Mucosa of rectum (tissue), 2 donors: Measurements from ENCODE around the gene FOXB1.

Source experiments
- H3K27ac ChIP-seq, 2 donors: one replicate each; pipeline ENCODE4 v1.7.0; 2013; ENCODE audit warnings: inconsistent platforms in 2 of 2, low read depth in 2 of 2, low read length in 2 of 2
- H3K27me3 ChIP-seq, 2 donors: one replicate each; pipeline ENCODE4 v1.7.0; 2013; ENCODE audit warnings: low read length in 2 of 2; ENCODE audit not compliant: control insufficient read depth in 2 of 2, insufficient read depth in 2 of 2
- H3K36me3 ChIP-seq, 2 donors: one replicate each; pipeline ENCODE4 v1.7.0; 2013; ENCODE audit warnings: low read length in 2 of 2; ENCODE audit not compliant: control insufficient read depth in 2 of 2, insufficient read depth in 2 of 2
- H3K4me1 ChIP-seq, 2 donors: one replicate each; pipeline ENCODE4 v1.7.0; 2013; ENCODE audit warnings: low read length in 2 of 2, mild to moderate bottlenecking in 1 of 2; ENCODE audit not compliant: control insufficient read depth in 2 of 2, insufficient read depth in 2 of 2
- H3K4me3 ChIP-seq, 2 donors: one replicate each; pipeline ENCODE4 v1.7.0; 2013; ENCODE audit warnings: low read length in 2 of 2
- H3K9ac ChIP-seq, 2 donors: one replicate each; pipeline ENCODE4 v1.7.0; 2013; ENCODE audit warnings: low read length in 2 of 2, low read depth in 1 of 2, mild to moderate bottlenecking in 1 of 2
- H3K9me3 ChIP-seq, 2 donors: one replicate each; pipeline ENCODE4 v1.7.0; 2013; ENCODE audit warnings: low read length in 2 of 2; ENCODE audit not compliant: control insufficient read depth in 2 of 2
- donor health status: healthy.
- donor health status: Normal muscosa, but diverticular disease.

FOXB1 gene

DNA sequence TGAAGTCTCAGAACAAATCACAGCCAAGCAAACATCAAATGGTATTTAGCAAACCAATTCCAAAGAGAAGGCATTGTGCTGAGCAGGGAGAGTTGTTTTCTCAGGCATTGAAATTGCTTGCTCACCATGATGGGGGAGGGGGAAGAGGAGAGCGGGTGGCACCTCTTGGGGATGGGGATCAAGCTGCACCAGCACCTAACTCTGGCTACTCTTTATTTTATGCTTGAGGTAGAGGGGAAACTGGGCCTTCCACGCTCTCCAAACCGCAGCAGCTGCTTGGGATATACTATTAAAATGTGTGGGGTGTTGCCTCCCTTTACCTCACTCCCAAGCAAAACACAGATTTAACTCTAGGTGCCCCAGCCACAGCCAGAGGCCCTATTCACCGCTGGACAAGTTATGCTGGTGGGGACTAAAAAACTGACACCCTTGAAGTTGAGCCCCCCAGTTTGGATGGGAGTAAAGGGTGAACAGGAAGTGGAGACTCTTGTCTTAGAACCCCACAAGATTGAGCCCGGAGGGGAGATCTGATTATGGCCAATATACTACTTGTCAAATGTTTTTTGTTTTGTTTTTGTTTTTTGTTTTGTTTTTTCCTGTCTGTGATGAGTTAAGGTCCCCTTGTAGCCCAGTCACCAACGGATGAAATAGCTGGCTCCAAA is 5.0 kb upstream of the FOXB1 start:
- peaks cover 7 to 8% of the 10 kb centered on the region in 2 donors for H3K4me1 ChIP-seq
- no peak overlapping the region for H3K27ac ChIP-seq
- H3K4me3 ChIP-seq = no peak overlapping the region
- H3K9ac ChIP-seq = no peak overlapping the region
- H3K9me3 ChIP-seq = peaks cover 0 to 4% of the 10 kb centered on the region in 2 donors
- no peaks in the 10 kb centered on the region for H3K36me3 ChIP-seq
- peaks cover 89 to 94% of the 10 kb centered on the region in 2 donors for H3K27me3 ChIP-seq

- H3K27me3 ChIP-seq = peaks cover 89 to 94% of the 10 kb centered on the region in 2 donors
- no peak overlapping the region for H3K27ac ChIP-seq
- H3K4me1 ChIP-seq = peaks cover 9 to 13% of the 10 kb centered on the region in 2 donors
- H3K4me3 ChIP-seq = no peak overlapping the region
- H3K36me3 ChIP-seq = no peaks in the 10 kb centered on the region
- H3K9me3 ChIP-seq = peaks cover 0 to 4% of the 10 kb centered on the region in 2 donors
- H3K9ac ChIP-seq = no peak overlapping the region
Observed at GRCh38 chr15:59999612-60000112, 4.4 kb upstream of the FOXB1 start.

DNA sequence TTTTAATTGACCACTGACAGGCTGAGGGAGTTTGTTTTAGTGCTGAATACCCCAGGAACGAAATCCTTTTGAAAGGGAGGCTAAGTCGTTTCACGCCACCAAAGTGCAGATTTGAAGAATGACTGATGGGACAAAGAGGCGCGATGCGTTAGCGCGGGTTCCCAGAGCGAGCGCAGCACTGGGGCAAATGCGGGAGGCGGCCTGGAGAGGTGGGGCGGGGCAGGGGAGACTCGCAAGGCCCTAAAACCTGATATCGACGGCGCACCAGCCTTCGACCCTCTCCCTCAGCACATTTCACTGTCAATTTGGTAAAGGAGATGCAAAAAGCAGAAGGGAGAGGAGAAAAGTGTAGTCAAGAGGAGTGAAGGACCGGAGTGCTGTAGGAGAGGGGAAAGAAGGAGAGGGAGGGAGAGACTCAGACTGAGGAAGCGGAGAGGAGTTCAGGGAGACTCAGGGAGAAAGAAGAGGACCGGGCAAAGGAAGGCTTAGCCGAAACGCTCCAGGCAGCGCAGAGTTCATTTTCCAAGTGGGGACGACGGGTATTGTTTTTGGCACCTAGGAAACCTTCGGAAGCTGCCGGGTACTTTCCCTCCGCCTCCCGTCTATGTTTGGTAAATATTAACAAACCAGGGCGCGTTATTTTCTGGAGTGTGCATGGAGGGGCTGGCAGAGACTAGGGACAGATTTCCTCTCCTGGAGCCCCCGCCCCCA is 3.8 kb upstream of the FOXB1 start:
- Histone ChIP-seq H3K9ac (no peak overlapping the region), H3K4me3 (no peak overlapping the region), H3K36me3 (no peaks in the 10 kb centered on the region), H3K27me3 (peaks cover 88 to 94% of the 10 kb centered on the region in 2 donors), H3K4me1 (peaks cover 13 to 15% of the 10 kb centered on the region in 2 donors), H3K27ac (no peak overlapping the region), H3K9me3 (peaks cover 0 to 4% of the 10 kb centered on the region in 2 donors)

DNA sequence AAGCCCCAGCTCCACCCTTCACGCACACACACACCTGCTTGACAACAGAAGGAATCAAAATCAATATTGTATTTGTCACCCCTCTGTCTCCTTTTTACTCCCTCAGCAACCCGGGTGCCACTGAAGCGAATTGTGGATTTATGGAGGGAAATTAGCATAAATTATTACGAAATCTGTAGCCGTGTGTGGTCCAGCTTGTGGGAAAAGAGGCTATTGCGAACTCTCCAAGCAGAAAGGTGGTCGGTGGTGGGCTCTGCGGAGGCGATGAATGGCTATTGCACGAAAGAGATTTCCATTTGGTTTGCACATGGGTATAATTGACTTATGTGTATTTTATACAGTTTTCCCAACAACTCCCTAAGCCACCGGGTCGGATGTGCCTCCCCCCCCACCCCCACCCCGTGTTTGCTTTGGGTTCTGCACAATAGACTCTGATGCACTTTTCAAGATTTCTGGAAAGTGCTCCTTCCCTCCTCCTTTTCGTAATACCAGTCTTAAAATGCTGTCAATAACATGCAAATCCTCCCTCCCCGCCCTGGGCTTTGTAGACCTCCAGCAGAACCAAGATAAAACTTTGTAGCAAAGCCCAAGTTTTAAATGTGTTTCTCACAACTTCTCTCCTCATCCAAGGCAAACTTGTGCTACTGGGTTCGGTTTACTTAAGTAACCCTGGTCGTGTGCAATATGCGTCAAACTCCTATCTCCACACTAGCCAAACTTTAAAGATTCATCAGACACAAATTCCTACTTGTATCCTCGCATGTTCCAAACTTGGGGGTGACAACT is 3.1 kb upstream of the FOXB1 start:
- Histone ChIP-seq H3K27me3 (peaks cover 88 to 94% of the 10 kb centered on the region in 2 donors), H3K9me3 (no peaks in the 10 kb centered on the region), H3K27ac (no peak overlapping the region), H3K9ac (no peak overlapping the region), H3K4me1 (peaks cover 18 to 23% of the 10 kb centered on the region in 2 donors), H3K4me3 (no peak overlapping the region), H3K36me3 (no peaks in the 10 kb centered on the region)

DNA sequence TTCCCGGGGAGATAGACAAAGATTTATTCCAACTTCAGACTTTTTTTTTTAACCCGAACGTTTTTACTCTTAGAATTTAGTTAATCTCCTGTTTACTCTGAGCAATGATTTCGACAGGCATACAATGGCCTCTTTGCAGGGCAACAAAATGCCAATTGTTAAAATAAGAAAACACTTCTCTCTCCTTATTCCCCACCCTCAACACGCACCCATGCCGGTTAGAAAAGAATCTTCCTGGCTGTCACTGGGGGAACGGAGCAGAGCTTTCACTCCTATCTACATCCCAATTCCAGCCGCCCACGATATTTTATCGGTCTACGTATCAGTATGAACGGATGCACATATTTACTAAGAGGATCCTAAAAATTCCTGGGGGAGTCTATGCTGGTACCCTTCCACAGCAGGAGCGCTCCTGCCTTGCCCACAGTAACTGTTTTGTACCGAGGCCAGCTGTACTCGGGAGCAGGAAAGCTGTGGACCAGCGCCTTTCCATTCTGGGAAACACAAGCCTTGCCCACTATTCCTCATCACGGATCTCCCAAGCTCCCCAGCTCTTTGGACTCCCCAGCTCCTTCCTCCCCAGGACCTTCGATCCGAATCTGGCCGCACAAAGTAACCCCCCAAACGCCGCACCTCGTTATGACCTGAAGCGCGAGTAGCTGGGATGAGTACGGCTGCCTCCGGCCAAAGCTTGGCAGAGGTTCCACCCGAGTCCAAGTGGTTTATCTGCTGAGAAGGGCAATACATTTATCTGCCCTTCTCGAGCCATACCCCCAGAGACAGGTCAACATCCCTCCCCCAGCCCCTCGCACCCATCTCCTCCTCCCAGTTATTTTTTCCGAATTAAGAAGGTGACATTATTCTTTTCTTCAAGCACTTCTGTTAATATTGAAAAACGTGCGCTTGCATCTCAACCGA is 2.2 kb upstream of the FOXB1 start:
- no peaks in the 10 kb centered on the region for H3K36me3 ChIP-seq
- no peak overlapping the region for H3K4me3 ChIP-seq
- no peak overlapping the region for H3K27ac ChIP-seq
- no peak overlapping the region for H3K9ac ChIP-seq
- H3K4me1 ChIP-seq = peaks cover 19 to 25% of the 10 kb centered on the region in 2 donors
- H3K27me3 ChIP-seq = peaks cover 89 to 93% of the 10 kb centered on the region in 2 donors
- H3K9me3 ChIP-seq = no peaks in the 10 kb centered on the region

DNA sequence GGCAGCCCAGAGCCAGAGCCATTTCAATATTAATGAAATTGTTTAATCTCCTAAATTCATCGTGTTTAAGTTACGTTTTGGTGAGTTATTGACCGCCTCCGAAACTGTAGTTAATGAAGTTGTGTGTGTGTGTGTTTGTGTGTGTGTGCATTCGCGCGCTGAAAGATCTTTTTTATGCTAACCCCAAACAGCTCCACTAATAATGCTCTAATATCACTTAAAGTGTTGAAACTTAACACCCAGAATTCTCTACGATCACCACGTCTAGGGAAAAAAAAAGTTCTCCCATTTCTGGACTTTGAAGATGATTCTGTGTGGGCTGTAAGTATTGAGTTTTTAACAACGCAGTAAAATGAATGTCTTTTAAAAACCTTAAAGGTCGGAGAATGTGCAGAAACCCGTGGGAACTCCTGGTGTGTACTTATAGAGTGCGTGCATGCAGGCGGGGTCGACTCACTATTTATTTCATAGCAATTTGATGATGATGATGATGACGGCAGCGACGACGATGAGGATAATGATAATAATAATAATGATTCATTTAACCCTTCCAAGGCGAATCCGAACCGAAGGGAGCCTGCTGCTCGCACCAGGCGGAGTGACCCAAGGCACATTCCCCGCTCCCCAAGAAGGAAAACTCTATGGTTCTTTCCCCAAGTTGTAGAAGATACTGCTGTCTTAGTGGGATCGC is 1.4 kb upstream of the FOXB1 start:
- Histone ChIP-seq H3K4me3 (no peak overlapping the region), H3K9ac (no peak overlapping the region), H3K9me3 (no peaks in the 10 kb centered on the region), H3K27me3 (peaks cover 85 to 88% of the 10 kb centered on the region in 2 donors), H3K36me3 (no peaks in the 10 kb centered on the region), H3K27ac (no peak overlapping the region), H3K4me1 (peaks cover 17 to 26% of the 10 kb centered on the region in 2 donors)

DNA sequence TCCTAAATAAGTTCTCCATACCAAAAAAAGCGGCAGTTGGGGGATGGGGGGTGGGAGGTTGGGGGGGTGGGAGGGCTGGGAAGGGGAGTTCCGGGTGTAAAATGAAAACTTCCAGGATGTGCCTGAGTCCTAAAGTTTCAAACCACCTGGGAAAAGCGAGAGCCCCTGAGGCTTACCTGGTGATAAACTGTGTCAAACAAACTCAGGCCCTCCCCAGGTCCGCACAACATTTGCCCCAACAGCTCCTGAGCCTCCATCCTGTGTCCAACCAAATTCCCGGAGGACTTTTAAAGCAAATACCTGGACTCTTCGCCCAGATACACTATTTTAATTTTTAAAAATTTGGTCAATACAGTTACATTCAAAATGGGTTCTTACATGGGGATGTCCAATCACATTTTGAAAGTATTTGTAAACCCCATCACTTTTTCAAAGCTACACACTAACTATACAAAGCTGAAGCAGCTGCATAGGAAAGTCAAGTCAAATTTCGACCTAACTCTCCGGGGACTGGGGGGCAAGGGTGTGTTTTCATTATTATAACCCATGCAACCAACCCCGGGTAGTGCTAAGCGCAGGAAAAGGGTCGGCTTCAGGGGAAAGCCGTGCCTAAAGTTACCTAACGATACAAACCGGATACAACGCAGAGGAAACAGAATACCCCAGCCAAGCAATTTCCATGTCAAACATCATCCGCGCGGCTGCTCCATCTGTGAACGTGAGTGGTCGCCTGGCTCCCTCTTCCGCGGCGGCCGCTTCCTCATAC is 685 bp upstream of the FOXB1 start:
- Histone ChIP-seq H3K4me1 (peaks cover 17 to 26% of the 10 kb centered on the region in 2 donors), H3K27ac (no peak overlapping the region), H3K4me3 (no peak overlapping the region), H3K9ac (no peak overlapping the region), H3K27me3 (peaks cover 85 to 87% of the 10 kb centered on the region in 2 donors), H3K9me3 (no peaks in the 10 kb centered on the region), H3K36me3 (no peaks in the 10 kb centered on the region)

DNA sequence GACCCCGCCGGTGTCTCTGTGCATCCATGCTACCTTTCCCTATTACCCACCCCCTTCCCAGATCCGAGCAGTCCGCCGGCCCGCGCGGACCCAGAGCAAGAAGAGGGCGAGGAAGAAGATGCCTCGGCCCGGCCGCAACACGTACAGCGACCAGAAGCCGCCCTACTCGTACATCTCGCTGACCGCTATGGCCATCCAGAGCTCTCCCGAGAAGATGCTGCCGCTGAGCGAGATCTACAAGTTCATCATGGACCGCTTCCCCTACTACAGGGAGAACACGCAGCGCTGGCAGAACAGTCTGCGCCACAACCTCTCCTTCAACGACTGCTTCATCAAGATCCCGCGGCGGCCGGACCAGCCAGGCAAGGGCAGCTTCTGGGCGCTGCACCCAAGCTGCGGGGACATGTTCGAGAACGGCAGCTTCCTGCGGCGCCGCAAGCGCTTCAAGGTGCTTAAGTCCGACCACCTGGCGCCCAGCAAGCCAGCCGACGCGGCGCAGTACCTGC is 788 bp downstream of the FOXB1 start:
- peaks cover 17 to 26% of the 10 kb centered on the region in 2 donors for H3K4me1 ChIP-seq

More for the DNA sequence above, 788 bp downstream of the FOXB1 start:
- Histone ChIP-seq H3K9ac (no peak overlapping the region), H3K27ac (no peak overlapping the region), H3K9me3 (no peaks in the 10 kb centered on the region), H3K27me3 (peaks cover 82 to 84% of the 10 kb centered on the region in 2 donors), H3K36me3 (no peaks in the 10 kb centered on the region), H3K4me3 (no peak overlapping the region)
